K562 (cell line): Measurements from ENCODE around the gene NOTCH1. TPM values are rescaled to one million over a fixed set of nuclear protein-coding genes. Genes with fewer than 3 reads are reported as not detected.

Experiments used
- CBX8 ChIP-seq: fragments of 200-600 bp; sonication (generic); IDR thresholded peaks from 2 replicates; pipeline ENCODE4 v1.6.1; 2012; ENCODE audit warnings: borderline replicate concordance, mixed run types, low read depth, mild to moderate bottlenecking, moderate library complexity, mixed read lengths, low read length, control low read depth, inconsistent platforms; ENCODE audit not compliant: poor library complexity, severe bottlenecking; ENCODE audit errors: extremely low read depth
- CCAR2 ChIP-seq: fragments of 200-400 bp; formaldehyde crosslinking; IDR thresholded peaks from 2 replicates; pipeline ENCODE4 v1.6.1; 2017; ENCODE audit warnings: mild to moderate bottlenecking, low read depth, low read length
- CXXC5 ChIP-seq: fragments of 250-450 bp; sonication (Bioruptor Pico); IDR thresholded peaks from 2 replicates; pipeline ENCODE4 v1.8.0; 2022; ENCODE audit warnings: inconsistent platforms, mild to moderate bottlenecking, moderate library complexity
- EP400 ChIP-seq: fragments of 450-650 bp; IDR thresholded peaks from 2 replicates; pipeline ENCODE4 v1.6.1; 2017; ENCODE audit warnings: antibody characterized with exemption, mild to moderate bottlenecking, moderate library complexity
- FOXK1 ChIP-seq: sonication (generic); formaldehyde crosslinking; IDR thresholded peaks from 2 replicates; pipeline ENCODE4 v1.8.0; 2022; ENCODE audit warnings: missing genetic modification reagents, mild to moderate bottlenecking, borderline replicate concordance
- GATA2 ChIP-seq: sonication (generic); formaldehyde crosslinking; IDR thresholded peaks from 2 replicates; pipeline ENCODE4 v1.4.0; 2020; ENCODE audit warnings: mild to moderate bottlenecking, missing genetic modification reagents
- HMG20B ChIP-seq: fragments of 250-450 bp; sonication (Bioruptor Pico); IDR thresholded peaks from 2 replicates; pipeline ENCODE4 v1.5.0; 2021; ENCODE audit warnings: mild to moderate bottlenecking
- MAFF ChIP-seq: IDR thresholded peaks from 2 replicates; pipeline ENCODE4 v1.6.1; 2012; ENCODE audit warnings: low read length, improper control_type of control experiment
- MEIS2 ChIP-seq: fragments of 450-650 bp; IDR thresholded peaks from 2 replicates; pipeline ENCODE4 v1.6.1; 2014; ENCODE audit warnings: mild to moderate bottlenecking; ENCODE audit not compliant: partially characterized antibody
- MYBL2 ChIP-seq, 2 experiments: fragments of 450-650 bp in 1 of 2; sonication (generic) in 1 of 2; formaldehyde crosslinking in 1 of 2; IDR thresholded peaks; 2 replicates each; pipeline versions ENCODE4 v1.6.1 to v1.8.1; 2017 to 2022; ENCODE audit warnings: borderline replicate concordance in 1 of 2, inconsistent platforms in 1 of 2, low read depth in 1 of 2, mild to moderate bottlenecking in 1 of 2, missing genetic modification reagents in 1 of 2, moderate library complexity in 1 of 2
- NCOA1 ChIP-seq: fragments of 450-650 bp; IDR thresholded peaks from 2 replicates; pipeline ENCODE4 v1.6.1; 2016; ENCODE audit warnings: low read depth
- NFIX ChIP-seq: fragments of 250-450 bp; sonication (Bioruptor Pico); IDR thresholded peaks from 2 replicates; pipeline ENCODE4 v1.4.0; 2020; ENCODE audit warnings: low read depth, mild to moderate bottlenecking, moderate library complexity
- NR3C1 ChIP-seq: sonication (generic); formaldehyde crosslinking; IDR thresholded peaks from 2 replicates; pipeline ENCODE4 v1.8.1; 2022; ENCODE audit warnings: missing genetic modification reagents
- PHF8 ChIP-seq: fragments of 200-600 bp; sonication (generic); IDR thresholded peaks from 2 replicates; pipeline ENCODE4 v1.6.1; 2012; ENCODE audit warnings: mixed run types, mild to moderate bottlenecking, inconsistent platforms, low read length, moderate library complexity, borderline replicate concordance
- SMARCC2 ChIP-seq: fragments of 450-650 bp; IDR thresholded peaks from 2 replicates; pipeline ENCODE4 v1.6.1; 2017; ENCODE audit warnings: antibody characterized with exemption, moderate library complexity, mild to moderate bottlenecking, low read depth
- THRAP3 ChIP-seq: fragments of 450-650 bp; IDR thresholded peaks from 2 replicates; pipeline ENCODE4 v1.6.1; 2016; ENCODE audit warnings: mild to moderate bottlenecking, inconsistent platforms, borderline replicate concordance
- XRCC5 ChIP-seq: fragments of 200-400 bp; formaldehyde crosslinking; IDR thresholded peaks from 2 replicates; pipeline ENCODE4 v1.6.1; 2017; ENCODE audit warnings: low read depth, mild to moderate bottlenecking, low read length
- ZBTB17 ChIP-seq: fragments of 450-650 bp; formaldehyde crosslinking; IDR thresholded peaks from 2 replicates; pipeline ENCODE4 v1.4.0; 2020; ENCODE audit warnings: mild to moderate bottlenecking
- ZBTB7A ChIP-seq: IDR thresholded peaks from 2 replicates; pipeline ENCODE4 v1.6.1; 2011; ENCODE audit warnings: low read depth, mild to moderate bottlenecking, low read length, moderate library complexity, borderline replicate concordance; ENCODE audit not compliant: control insufficient read depth
- ZFX ChIP-seq: sonication (generic); formaldehyde crosslinking; IDR thresholded peaks from 2 replicates; pipeline ENCODE4 v1.8.0; 2022; ENCODE audit warnings: mild to moderate bottlenecking, missing genetic modification reagents, moderate library complexity
- ZKSCAN3 ChIP-seq: fragments of 250-450 bp; sonication (Bioruptor Pico); IDR thresholded peaks from 2 replicates; pipeline ENCODE4 v1.4.0; 2020
- ZNF133 ChIP-seq: fragments of 250-450 bp; sonication (Bioruptor Pico); IDR thresholded peaks from 2 replicates; pipeline ENCODE4 v1.4.0; 2020; ENCODE audit warnings: mild to moderate bottlenecking
- ZNF165 ChIP-seq: fragments of 250-450 bp; sonication (Bioruptor Pico); IDR thresholded peaks from 2 replicates; pipeline ENCODE4 v1.4.0; 2020; ENCODE audit warnings: borderline replicate concordance
- ZNF174 ChIP-seq: fragments of 250-450 bp; sonication (Bioruptor Pico); IDR thresholded peaks from 2 replicates; pipeline ENCODE4 v1.4.0; 2020; ENCODE audit warnings: mild to moderate bottlenecking
- ZNF184 ChIP-seq: sonication (generic); formaldehyde crosslinking; IDR thresholded peaks from 2 replicates; pipeline ENCODE4 v1.5.0; 2020; ENCODE audit warnings: missing genetic modification reagents
- ZNF699 ChIP-seq: fragments of 250-450 bp; sonication (Bioruptor Pico); IDR thresholded peaks from 2 replicates; pipeline ENCODE4 v1.8.0; 2021; ENCODE audit warnings: mild to moderate bottlenecking, moderate library complexity; ENCODE audit not compliant: insufficient replicate concordance
- ZNF785 ChIP-seq: fragments of 250-450 bp; sonication (Bioruptor Pico); IDR thresholded peaks from 2 replicates; pipeline ENCODE4 v1.4.0; 2020; ENCODE audit warnings: mild to moderate bottlenecking
- polyA plus RNA-seq, 8 experiments: library from polyadenylated mRNA; depleted of rRNA in 4 of 8; stranded (reverse) in 5 of 8; unstranded in 3 of 8; fragments of >200 nt; fragmentation: Nextera tagmentation in 2 of 8; fragmentation: Illumina TruSeq in 1 of 8; extraction: Ambion mirVana in 2 of 8; extraction: Trizol in 1 of 8; gene quantifications; 2 replicates each; pipeline versions ENCODE4 v1.2.1 to v1.2.3, GENCODE V29; 2011 to 2014; ENCODE audit warnings: inconsistent platforms in 1 of 8, missing spikeins in 1 of 8
- total RNA-seq, 7 experiments: library from RNA; depleted of rRNA in 6 of 7; stranded (reverse); fragments of >200 nt in 6 of 7; fragmentation: Illumina TruSeq in 2 of 7; extraction: Trizol in 2 of 7; gene quantifications; 2 replicates each; pipeline versions ENCODE4 v1.2.1 to v1.2.3, GENCODE V29; 2011 to 2021; ENCODE audit warnings: low replicate concordance in 1 of 7
- TF ChIP-seq, protein P1 (sequence below): sonication (generic); formaldehyde crosslinking; IDR thresholded peaks from 2 replicates; pipeline ENCODE4 v1.5.0; 2020; ENCODE audit warnings: missing genetic modification reagents
- TF ChIP-seq, protein P2 (sequence below): sonication (generic); formaldehyde crosslinking; IDR thresholded peaks from 2 replicates; pipeline ENCODE4 v1.8.0; 2022; ENCODE audit warnings: mild to moderate bottlenecking, missing genetic modification reagents

The NOTCH1 gene
- total and polyA plus RNA-seq, 9 of the 15 experiments (the other 6 are each of a cell fraction or from before 2014, with no cell fraction given) = 0.03 to 31.4 (median 2.3) TPM

DNA sequence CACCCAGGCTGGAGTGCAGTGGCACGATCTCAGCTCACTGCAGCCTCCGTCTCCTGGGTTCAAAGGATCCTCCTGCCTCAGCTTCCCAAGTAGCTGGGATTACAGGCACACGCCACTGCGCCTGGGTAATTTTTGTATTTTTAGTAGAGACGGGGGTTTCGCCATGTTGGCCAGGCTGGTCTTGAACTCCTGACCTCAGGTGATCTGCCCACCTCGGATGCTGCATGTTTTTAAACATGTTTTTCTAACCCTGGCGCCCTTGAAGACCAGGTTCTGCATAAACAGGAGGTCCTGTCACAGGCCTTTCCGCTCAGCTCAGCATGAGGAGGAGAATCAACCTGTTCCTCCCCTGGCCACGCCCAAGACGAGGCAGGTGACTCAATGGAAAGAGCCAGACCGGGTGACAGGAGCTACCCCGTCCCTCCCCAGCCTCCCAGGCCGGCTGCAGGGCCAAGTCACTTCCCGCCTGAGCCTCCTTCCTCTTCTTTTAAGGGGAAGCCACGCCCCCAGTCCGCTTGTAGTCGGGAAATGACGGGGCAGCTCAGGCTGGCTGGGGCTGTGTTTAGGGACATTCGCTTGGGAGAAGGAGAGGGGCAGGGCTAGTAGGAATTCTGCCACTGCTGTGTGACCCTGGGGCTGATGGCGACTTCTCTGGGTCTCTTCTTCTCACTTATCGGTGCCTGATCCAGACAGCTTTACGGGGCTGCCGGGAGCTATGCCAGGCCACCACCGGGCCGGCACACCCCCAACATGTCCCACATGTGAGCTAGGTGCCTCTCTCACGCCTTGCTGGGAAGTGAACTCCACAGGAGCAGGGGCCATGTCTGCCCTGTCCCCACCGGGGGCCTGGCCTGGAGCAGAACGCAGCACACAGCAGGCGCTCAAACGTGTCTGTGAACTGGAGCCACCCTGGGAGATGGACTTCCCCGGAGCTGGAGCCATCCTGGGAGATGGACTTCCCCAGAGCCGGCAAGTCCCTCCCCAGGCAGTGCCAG is 6.1 kb downstream of the NOTCH1 start (continued):
- TF ChIP-seq, protein P1, sequence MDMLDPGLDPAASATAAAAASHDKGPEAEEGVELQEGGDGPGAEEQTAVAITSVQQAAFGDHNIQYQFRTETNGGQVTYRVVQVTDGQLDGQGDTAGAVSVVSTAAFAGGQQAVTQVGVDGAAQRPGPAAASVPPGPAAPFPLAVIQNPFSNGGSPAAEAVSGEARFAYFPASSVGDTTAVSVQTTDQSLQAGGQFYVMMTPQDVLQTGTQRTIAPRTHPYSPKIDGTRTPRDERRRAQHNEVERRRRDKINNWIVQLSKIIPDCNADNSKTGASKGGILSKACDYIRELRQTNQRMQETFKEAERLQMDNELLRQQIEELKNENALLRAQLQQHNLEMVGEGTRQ (CRISPR knock-in tag) = no peak
- no peak for TF ChIP-seq ZKSCAN3 (CRISPR knock-in tag)
- TF ChIP-seq PHF8 = peak; percentile 24; the same call in 1 of the 2 replicates
- no peak for TF ChIP-seq ZBTB17
- TF ChIP-seq SMARCC2 = no peak
- no peak for TF ChIP-seq ZNF699 (CRISPR knock-in tag)
- no peak for TF ChIP-seq ZNF785 (CRISPR knock-in tag)
- TF ChIP-seq NCOA1 = no peak
- no peak for TF ChIP-seq CXXC5 (CRISPR knock-in tag)
- TF ChIP-seq ZBTB7A = no peak
- no peak for TF ChIP-seq ZNF174
- TF ChIP-seq GATA2 (CRISPR knock-in tag) = no peak
- no peak for TF ChIP-seq MAFF
- TF ChIP-seq CCAR2 = no peak
- TF ChIP-seq ZNF165 (CRISPR knock-in tag) = no peak
- no peak for TF ChIP-seq NFIX (CRISPR knock-in tag)
- TF ChIP-seq, protein P2, sequence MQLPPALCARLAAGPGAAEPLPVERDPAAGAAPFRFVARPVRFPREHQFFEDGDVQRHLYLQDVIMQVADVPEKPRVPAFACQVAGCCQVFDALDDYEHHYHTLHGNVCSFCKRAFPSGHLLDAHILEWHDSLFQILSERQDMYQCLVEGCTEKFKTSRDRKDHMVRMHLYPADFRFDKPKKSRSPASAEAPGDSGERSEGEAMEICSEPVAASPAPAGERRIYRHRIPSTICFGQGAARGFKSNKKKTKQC (CRISPR knock-in tag) = no peak
- no peak for TF ChIP-seq XRCC5
- peak; percentile 49 for TF ChIP-seq MEIS2
- TF ChIP-seq ZFX (CRISPR knock-in tag) = peak; percentile 69
- TF ChIP-seq ZNF133 (CRISPR knock-in tag) = no peak
- no peak for TF ChIP-seq EP400
- TF ChIP-seq THRAP3 = no peak
- no peak for TF ChIP-seq NR3C1 (CRISPR knock-in tag)
- no peak for TF ChIP-seq ZNF184
- TF ChIP-seq CBX8 = no peak
- no peak for TF ChIP-seq HMG20B (CRISPR knock-in tag)
- 0 out of 2 replicates have a peak, but pooled peaks have one; percentile 24 for TF ChIP-seq FOXK1 (CRISPR knock-in tag)
- TF ChIP-seq MYBL2 (IDR thresholded peaks at IDR 0.05; ENCODE audit: low read depth) = no peak
- no peak for TF ChIP-seq MYBL2 (CRISPR knock-in tag; IDR thresholded peaks at IDR 0.05; ENCODE audit: borderline replicate concordance)
